Amniotic stem cell (primary cell): ENCODE results near the gene DHRS2.
A peak's percentile ranks its signal among the peaks of the same experiment; 100 is the strongest.

Experiments used
- DNase-seq: peaks from one replicate; lab custom pipeline; 2025; lab: John Stamatoyannopoulos, UW

Gene DHRS2

DNA sequence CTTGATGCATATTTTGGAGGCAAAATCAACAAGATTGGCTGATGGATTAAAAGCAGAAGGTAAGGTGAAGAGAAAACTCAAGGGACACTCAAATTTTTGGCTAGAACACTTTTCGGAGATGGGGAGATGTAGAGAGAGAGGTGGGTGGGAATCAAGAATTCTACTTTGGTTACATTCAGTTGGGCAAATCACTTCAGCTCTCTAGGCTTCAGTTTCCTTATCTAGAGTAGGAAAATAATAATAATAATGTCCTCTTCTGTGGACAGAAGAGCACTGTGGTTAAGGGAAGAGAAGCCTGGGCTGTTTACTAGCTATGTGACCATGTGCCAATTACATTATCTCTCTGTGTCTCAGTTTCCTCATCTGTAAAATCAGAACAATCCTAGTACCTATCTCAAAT lies 23.4 kb upstream of the DHRS2 start:
- no peak for DNase-seq

GRCh38 chr14:23613242-23614070 lies 22.7 kb upstream of the DHRS2 start:
- DNase-seq, result no peak

GRCh38 chr14:23614395-23614828 lies 21.8 kb upstream of the DHRS2 start:
- no peak for DNase-seq

DNA sequence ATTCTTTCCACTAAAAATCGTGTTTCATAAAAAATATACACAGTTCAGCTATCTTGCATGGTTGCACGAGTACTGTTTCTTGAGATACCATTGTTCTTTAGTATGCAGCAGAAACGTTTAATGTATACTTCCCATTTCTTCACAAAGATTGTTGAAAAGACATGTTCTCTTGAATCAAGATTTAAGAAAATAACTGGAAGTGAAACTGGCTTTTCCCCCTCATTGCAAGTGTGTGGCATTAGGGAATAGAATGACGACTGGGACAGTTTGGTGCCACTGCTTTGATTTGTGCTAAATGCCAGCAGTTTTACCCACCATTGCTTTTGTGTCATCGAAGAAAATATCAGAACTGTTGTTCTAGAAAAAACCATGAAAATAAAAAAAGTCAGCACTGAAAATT lies 20.3 kb upstream of the DHRS2 start:
- DNase-seq, result no peak

GRCh38 chr14:23617539-23617938 lies 18.6 kb upstream of the DHRS2 start:
- DNase-seq, result no peak

DNA sequence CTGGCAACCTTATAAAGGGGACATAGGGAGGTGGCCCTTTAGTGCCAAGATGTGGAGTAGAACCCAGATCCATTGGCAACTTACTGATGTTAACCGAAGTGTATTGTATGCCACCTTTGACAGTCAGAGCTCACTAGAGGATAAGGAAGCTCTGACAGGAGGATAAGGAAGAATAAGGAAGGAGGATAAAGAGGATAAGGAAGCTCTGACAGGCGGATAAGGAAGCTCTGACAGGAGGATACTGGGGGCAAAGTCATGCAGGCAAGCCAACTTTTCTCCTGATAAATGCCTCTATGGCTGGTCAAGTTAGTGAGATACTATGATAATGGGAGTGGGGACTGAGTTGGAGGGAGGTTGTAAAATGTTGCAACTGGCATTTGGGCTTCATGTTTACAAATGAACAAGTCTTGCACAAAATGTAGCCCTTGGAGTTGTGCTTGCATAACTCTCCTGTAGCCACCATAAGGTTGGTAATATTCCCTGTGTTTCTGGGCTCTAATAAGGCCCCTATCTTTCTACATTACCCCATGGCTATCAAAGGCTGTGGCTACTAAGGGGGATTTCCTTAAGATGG lies 17.7 kb upstream of the DHRS2 start:
- no peak for DNase-seq

DNA sequence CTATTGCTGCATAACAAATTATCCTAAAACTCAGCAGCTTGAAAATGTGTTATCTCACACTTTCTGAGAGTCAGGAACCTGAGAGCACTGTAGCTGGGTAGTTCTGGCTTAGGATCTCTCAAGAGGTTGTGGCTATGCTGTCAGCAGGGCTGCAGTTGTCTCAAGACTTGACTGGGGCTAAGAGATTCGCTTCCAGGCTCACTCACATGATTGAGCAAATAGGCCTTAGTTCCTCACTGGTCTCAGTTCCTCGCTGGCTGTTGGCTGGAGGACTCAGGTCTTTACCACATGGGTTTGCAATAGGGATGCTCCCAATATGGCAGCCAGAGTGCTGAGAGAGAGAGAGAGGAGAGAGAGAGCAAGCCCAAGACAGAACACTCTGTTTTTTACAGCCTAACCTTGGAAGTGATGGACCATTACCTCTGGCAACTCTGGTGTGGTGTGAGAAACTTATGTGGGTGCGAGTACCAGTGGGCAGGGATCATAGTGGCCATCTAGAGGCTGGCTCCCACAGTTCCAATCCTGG lies 15.9 kb upstream of the DHRS2 start:
- no peak for DNase-seq

DNA sequence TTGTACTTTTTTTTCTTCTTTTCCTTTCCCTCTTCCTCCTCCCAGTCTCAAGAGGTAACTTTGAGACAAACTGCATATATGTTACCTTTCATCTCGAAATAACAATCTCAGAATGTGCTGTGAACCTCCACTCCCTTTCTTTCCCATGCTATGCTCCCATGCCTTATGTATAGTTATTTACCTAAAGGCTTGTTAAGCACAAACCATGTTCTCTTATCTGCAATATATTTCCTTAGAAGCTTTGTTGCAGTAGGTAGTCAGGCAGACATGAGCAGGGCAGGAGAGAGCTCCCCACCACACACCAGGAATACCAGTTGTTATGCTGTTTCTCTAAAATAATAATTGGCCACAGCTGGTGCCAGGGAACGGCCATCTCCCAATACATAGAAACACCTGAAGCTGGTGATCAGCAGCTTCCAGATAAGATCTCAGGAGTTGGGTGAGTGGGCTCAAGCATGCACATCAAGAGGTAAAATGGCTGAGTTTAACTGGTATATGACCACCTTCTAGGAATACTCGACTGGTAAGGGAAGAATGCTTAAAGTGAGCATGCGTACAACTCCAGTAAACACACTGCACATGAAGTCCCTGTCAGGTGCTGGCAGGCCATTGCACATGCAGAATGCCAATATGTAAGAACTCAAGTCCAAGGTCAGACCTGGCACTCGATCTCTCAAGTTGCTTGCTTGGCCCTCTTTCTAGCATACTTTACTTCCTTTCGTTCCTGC lies 14.8 kb upstream of the DHRS2 start:
- no peak for DNase-seq

DNA sequence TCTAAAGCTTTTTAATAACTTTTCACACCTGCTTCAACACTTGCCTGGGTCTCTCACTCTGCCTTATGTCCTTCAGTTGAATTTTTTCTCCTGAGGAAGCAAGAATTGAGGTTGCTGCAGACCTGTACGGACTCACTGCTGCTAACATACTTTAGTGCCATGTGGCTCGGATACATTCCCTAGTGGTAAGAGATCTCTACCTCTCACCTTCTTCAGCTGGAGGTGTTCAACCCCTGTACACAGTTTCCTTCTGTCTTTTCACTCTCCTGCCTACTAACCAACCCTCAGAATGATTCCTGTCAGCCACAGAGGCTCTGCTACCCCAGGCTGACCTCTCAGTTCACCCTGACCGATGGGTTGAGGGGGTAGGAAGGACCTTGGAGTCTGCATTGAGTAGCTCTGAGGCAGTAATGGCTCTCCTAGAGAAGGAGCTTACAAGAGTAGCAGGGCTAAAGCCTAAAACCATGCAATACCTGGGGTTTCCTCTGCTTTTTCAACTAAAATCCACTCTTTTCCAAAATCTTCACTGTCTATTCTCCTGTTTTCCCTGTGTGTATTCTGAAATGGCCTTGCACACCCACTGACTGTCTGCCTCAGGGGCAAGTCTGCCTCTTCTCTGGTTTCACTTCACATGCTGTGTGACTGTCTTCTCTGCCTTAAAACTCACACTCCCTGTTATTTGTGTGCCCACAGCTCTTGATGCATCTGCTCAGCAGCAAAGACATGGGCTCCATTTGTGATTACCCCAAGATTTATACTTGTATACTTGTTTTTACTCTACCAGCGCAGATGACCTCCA lies 14.0 kb upstream of the DHRS2 start:
- no peak for DNase-seq

- no peak for DNase-seq
Measured at GRCh38 chr14:23622990-23623389, 13.2 kb upstream of the DHRS2 start.

- no peak for DNase-seq
Measured at GRCh38 chr14:23623962-23624361, 12.2 kb upstream of the DHRS2 start.

GRCh38 chr14:23624830-23625404 lies 11.2 kb upstream of the DHRS2 start:
- DNase-seq, result no peak

- no peak for DNase-seq
Measured at GRCh38 chr14:23626946-23627345, 9.2 kb upstream of the DHRS2 start.

DNA sequence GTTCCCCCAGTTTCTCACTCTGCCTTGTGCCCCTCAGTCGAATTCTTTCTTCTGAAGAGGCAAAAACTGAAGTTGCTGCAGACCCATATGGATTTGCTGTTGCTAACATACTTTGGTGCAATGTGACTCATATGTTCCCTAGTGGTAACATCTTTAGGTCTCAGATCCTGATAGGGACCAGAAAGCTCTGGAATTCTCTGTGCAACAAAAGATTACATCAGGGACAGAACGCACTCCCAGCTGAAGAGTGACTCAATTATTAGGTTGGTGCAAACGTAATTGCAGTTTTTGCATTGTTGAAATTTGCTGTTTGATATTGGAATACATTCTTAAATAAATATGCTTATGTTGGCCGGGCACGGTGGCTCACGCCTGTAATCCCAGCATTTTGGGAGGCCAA lies 8.2 kb upstream of the DHRS2 start:
- DNase-seq, result no peak

- DNase-seq, result no peak
Measured at GRCh38 chr14:23629204-23629603, 7.0 kb upstream of the DHRS2 start.

- no peak for DNase-seq
Measured at GRCh38 chr14:23629832-23630396, 6.2 kb upstream of the DHRS2 start.

DNA sequence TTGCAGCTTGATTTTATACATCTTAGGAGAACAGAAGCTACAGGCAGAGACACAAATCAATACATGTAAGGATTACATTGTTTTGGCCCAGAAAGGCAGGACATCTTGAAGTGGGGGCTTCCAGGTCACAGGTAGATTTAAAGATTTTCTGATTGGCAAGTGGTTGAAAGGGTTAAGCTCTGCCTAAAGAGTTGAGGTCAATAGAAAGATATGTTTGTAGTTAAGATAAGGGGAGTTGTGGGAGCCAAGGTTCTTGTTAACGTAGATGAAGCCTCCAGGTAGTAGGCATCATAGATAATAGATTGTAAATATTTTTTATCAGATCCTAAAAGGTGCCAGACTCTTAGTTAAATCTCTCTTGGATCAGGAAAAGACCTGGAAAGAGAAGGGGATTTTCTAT lies 5.5 kb upstream of the DHRS2 start:
- DNase-seq, result no peak

DNA sequence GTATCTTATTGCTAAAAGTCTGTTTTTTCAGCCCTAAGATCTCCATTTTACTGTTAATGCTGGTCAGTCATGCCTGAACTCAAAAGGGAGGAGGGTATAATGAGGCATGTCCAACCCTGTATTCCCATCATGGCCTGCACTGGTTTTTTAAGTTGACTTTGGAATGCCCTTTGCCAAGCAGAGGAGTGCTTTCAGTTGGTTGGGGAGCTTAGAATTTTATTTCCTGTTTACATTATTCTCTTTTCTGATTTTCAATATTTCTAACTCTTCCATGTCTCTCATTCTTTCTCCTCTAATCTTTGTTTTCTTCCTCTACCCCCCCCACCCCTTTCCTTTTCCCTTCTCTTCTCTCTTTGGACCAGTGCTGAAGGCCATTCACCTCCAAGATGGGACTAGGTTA lies 4.9 kb upstream of the DHRS2 start:
- DNase-seq, result no peak

DNA sequence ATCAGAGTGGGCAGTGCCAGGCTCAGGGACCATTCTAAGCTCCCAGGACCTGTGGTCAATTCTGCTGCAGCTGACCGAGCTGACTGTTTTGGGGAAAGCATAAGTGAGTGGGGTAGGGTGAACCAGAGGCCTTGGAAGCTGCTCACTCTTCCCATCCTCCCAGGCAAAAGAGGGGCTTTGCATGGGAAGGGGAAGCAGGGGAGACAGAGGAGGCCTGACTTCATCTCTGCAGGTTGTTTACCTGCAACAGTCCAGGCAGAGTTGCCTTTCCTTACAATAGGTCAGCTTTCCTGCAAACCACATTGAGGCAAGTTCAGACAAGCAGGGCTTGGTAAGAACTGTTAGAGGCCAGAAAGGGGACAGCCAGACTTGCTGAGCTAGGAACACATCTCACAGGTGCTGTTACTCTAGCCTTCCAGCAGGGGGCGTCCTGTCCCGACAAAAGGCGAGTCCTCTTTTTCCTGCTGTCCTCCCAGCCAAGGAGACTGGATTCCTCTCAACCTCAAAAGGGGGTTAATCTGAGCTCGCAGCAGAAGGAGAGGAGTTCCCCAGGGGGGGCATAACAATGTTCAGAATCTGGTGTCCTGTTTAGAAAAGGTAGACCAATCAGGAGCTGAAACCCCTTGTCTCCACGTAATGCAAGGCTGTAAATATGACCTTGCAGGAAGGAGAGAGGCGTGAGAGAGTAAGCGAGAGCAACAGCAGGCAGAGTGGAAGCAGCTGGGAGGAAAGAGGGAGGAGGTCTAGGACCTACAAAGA lies 4.3 kb upstream of the DHRS2 start:
- peak; percentile 39 for DNase-seq

- DNase-seq, result no peak
Measured at GRCh38 chr14:23632461-23633159, 3.6 kb upstream of the DHRS2 start.
